SKM-1 (cell line): ENCODE measurements around the gene PKN1.
A peak's percentile ranks its signal among the peaks of the same experiment; 100 is the strongest.
"Not testable (repeated sequence)": the region's sequence is repeated elsewhere in the genome, so short reads cannot be mapped to it uniquely, and the experiment has no call there.

Source experiments
- DNase-seq: peaks from one replicate; lab custom pipeline; 2025; ENCODE audit not compliant: unreplicated experiment; lab: John Stamatoyannopoulos, UW

Gene PKN1

GRCh38 chr19:14479975-14480699 lies 47.0 kb downstream of the PKN1 start:
- DNase-seq, result peak; percentile 39

GRCh38 chr19:14480700-14481079 lies 47.6 kb downstream of the PKN1 start:
- DNase-seq, result no peak

GRCh38 chr19:14482172-14482941 lies 49.3 kb downstream of the PKN1 start:
- DNase-seq, result no peak

- no peak for DNase-seq
Measured at GRCh38 chr19:14487370-14488125, 54.4 kb downstream of the PKN1 start.

GRCh38 chr19:14492756-14493337 lies 59.7 kb downstream of the PKN1 start:
- no peak for DNase-seq

GRCh38 chr19:14494411-14494810 lies 61.3 kb downstream of the PKN1 start:
- DNase-seq, result no peak

GRCh38 chr19:14494910-14495671 lies 62.0 kb downstream of the PKN1 start:
- DNase-seq, result no peak

- no peak for DNase-seq
Measured at GRCh38 chr19:14495672-14496028, 62.5 kb downstream of the PKN1 start.

GRCh38 chr19:14496029-14496833 lies 63.1 kb downstream of the PKN1 start, which contains the start of gene GIPC1:
Gene GIPC1, minus strand, starts transcription at chr19:14496127. Its CDS starts 13,151 bp downstream, at chr19:14482976.
- peak; percentile 93 for DNase-seq

GRCh38 chr19:14496834-14497227 lies 63.7 kb downstream of the PKN1 start:
- DNase-seq, result no peak

- DNase-seq, result no peak
Measured at GRCh38 chr19:14497228-14497921, 64.3 kb downstream of the PKN1 start.

GRCh38 chr19:14502334-14503092 lies 69.4 kb downstream of the PKN1 start:
- DNase-seq, result no peak

GRCh38 chr19:14503285-14503684 lies 70.2 kb downstream of the PKN1 start:
- DNase-seq, result no peak

GRCh38 chr19:14504575-14504974 lies 71.5 kb downstream of the PKN1 start:
- DNase-seq, result not testable (repeated sequence)

- DNase-seq, result no peak
Measured at GRCh38 chr19:14505488-14506239, 72.6 kb downstream of the PKN1 start.

- DNase-seq, result peak; percentile 87
Measured at GRCh38 chr19:14507704-14508542, 74.8 kb downstream of the PKN1 start.
